ENCODE measurements around the gene GPBAR1. TPM values are rescaled to one million over a fixed set of nuclear protein-coding genes. Genes with fewer than 3 reads are reported as not detected.
A peak's percentile ranks its signal among the peaks of the same experiment; 100 is the strongest.

GPBAR1 gene
- polyA plus RNA-seq, 1 of the 3 experiments (the other 2 are of a cell fraction), result 0.13 TPM

GRCh38 chr2:218282173-218282991, 21.6 kb downstream of the GPBAR1 start:
- H3K79me2 ChIP-seq (ENCODE audit: insufficient read depth), result 0 out of 2 replicates have a peak, but pooled peaks cover 3% of the 10 kb centered on the region
- peak; percentile 65 for DNase-seq
- POLR2A ChIA-PET, result interaction anchor here (0.5 to 1.2 kb wide), 2 partner anchors 73 to 114 kb away, joined by 3 to 4 read pairs; no protein-coding TSS in a partner anchor
- H4K20me1 ChIP-seq (ENCODE audit: insufficient read depth), result no peaks in the 10 kb centered on the region
- no peak for TF ChIP-seq RFX5 (IDR thresholded peaks at IDR 0.05; ENCODE audit: low read length)
- no peak for TF ChIP-seq RCOR1 (IDR thresholded peaks at IDR 0.05; ENCODE audit: low read length)
- no peak for TF ChIP-seq TAF1 (IDR thresholded peaks at IDR 0.05; ENCODE audit: borderline replicate concordance, low read depth, low read length)
- TF ChIP-seq SMC3 (IDR thresholded peaks at IDR 0.05; ENCODE audit: low read depth, low read length), result no peak
- no peak for TF ChIP-seq FOXJ3 (CRISPR knock-in tag; IDR thresholded peaks at IDR 0.05)
- TF ChIP-seq, protein P1, sequence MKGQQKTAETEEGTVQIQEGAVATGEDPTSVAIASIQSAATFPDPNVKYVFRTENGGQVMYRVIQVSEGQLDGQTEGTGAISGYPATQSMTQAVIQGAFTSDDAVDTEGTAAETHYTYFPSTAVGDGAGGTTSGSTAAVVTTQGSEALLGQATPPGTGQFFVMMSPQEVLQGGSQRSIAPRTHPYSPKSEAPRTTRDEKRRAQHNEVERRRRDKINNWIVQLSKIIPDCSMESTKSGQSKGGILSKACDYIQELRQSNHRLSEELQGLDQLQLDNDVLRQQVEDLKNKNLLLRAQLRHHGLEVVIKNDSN (IDR thresholded peaks at IDR 0.05; ENCODE audit: borderline replicate concordance, low read depth), result no peak
- no peak for TF ChIP-seq USF2 (IDR thresholded peaks at IDR 0.05; ENCODE audit: borderline replicate concordance, low read depth, low read length)
- TF ChIP-seq PBX3 (IDR thresholded peaks at IDR 0.05), result no peak
- TF ChIP-seq ELF1 (IDR thresholded peaks at IDR 0.05), result no peak
- no peak for TF ChIP-seq TEAD4 (IDR thresholded peaks at IDR 0.05; ENCODE audit: borderline replicate concordance, insufficient read depth)
- TF ChIP-seq YY1 (IDR thresholded peaks at IDR 0.05; ENCODE audit: low read depth), result no peak
- no peak for TF ChIP-seq RXRA (IDR thresholded peaks at IDR 0.05; ENCODE audit: borderline replicate concordance, low read depth)
- TF ChIP-seq GABPA (IDR thresholded peaks at IDR 0.05; ENCODE audit: low read depth), result no peak
- TF ChIP-seq JUND (IDR thresholded peaks at IDR 0.05), result no peak
- TF ChIP-seq, protein P2, sequence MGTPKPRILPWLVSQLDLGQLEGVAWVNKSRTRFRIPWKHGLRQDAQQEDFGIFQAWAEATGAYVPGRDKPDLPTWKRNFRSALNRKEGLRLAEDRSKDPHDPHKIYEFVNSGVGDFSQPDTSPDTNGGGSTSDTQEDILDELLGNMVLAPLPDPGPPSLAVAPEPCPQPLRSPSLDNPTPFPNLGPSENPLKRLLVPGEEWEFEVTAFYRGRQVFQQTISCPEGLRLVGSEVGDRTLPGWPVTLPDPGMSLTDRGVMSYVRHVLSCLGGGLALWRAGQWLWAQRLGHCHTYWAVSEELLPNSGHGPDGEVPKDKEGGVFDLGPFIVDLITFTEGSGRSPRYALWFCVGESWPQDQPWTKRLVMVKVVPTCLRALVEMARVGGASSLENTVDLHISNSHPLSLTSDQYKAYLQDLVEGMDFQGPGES (IDR thresholded peaks at IDR 0.05; ENCODE audit: low read depth, low read length), result no peak
- no peak for TF ChIP-seq SIN3A (IDR thresholded peaks at IDR 0.05; ENCODE audit: borderline replicate concordance, low read depth, low read length)
- peaks cover 9 to 37% of the 10 kb centered on the region in 2 experiments; a peak in 3 of 4 replicates for H3K4me1 ChIP-seq (ENCODE audit: control insufficient read depth in 1 of 2, insufficient read depth in 2 of 2, low read depth in 1 of 2, low read length in 1 of 2)
- no peak overlapping the region for H3K4me3 ChIP-seq (ENCODE audit: low read depth in 2 of 2, low read length in 1 of 2)
- H3K9ac ChIP-seq, result no peak overlapping the region
- CTCF ChIA-PET, result interaction anchor here (0.9 to 5.3 kb wide), 7 partner anchors 9 to 114 kb away, joined by 3 to 47 read pairs (median 7); partner anchors contain the start of genes CATIP and PNKD
- H3K4me2 ChIP-seq, result no peak overlapping the region
- H3K27me3 ChIP-seq (ENCODE audit: insufficient read depth), result no peaks in the 10 kb centered on the region
- H3F3A ChIP-seq (replicated peaks; ENCODE audit: insufficient read depth), result peaks cover 10% of the 10 kb centered on the region
- no peaks in the 10 kb centered on the region for H3K9me3 ChIP-seq
- no peaks in the 10 kb centered on the region for H3K9me2 ChIP-seq
- WGBS (ENCODE audit: low lambda C conversion rate), result 46% methylated on average over 10 of the region's 17 CpGs
- no peak overlapping the region for H2AFZ ChIP-seq (ENCODE audit: low read depth)
- H3K36me3 ChIP-seq (replicated peaks in 1 of 2; ENCODE audit: control insufficient read depth in 1 of 2, insufficient read depth in 2 of 2, low read length in 1 of 2), result peaks cover 0 to 4% of the 10 kb centered on the region in 2 experiments
- H3K27ac ChIP-seq (ENCODE audit: low read depth in 2 of 2, low read length in 1 of 2), result peak overlapping the region; percentile 49 to 81; a peak in 3 of 4 replicates

Data from SK-N-SH (cell line).